HG03520 (cell line): ENCODE data around the gene CNTNAP5.
"Not testable (repeated sequence)": the region's sequence is repeated elsewhere in the genome, so short reads cannot be mapped to it uniquely, and the experiment has no call there.

ENCODE experiments used
- ATAC-seq: cut with Tn5 transposase; IDR thresholded peaks from one replicate; pipeline ENCODE4 v1.9.1; 2021; ENCODE audit warnings: mild to moderate bottlenecking, moderate library complexity; ENCODE audit not compliant: unreplicated experiment

The CNTNAP5 gene

DNA sequence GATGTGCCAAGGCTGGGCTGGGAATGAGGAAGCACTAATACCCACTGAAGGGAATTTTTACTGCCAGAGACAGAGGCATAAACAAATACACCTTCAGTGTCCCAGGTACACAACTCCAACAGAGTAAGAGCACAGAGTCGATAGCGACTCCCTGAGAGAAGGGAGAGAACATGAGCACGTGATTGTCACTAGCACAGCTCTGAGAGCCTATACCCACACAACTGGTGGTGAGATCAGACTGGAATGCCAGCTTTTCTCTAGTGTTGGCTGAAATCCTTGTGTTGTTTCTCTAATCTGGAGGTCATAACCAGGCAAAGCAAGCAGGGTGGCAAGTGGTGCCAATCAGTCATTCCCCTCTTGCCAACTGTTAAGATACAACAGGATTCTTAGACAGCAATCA lies 377.2 kb downstream of the CNTNAP5 start:
- ATAC-seq = no peak

DNA sequence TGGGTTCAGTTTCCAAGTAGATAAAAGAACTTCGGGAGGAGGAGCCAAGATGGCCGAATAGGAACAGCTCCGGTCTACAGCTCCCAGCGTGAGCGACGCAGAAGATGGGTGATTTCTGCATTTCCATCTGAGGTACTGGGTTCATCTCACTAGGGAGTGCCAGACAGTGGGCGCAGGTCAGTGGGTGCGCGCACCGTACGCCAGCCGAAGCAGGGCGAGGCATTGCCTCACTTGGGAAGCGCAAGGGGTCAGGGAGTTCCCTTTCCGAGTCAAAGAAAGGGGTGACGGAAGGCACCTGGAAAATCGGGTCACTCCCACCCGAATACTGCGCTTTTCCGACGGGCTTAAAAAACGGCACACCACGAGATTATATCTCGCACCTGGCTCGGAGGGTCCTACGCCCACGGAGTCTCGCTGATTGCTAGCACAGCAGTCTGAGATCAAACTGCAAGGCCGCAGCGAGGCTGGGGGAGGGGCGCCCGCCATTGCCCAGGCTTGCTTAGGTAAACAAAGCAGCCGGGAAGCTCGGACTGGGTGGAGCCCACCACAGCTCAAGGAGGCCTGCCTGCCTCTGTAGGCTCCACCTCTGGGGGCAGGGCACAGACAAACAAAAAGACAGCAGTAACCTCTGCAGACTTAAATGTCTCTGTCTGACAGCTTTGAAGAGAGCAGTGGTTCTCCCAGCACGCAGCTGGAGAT lies 382.9 kb downstream of the CNTNAP5 start:
- ATAC-seq = not testable (repeated sequence)

DNA sequence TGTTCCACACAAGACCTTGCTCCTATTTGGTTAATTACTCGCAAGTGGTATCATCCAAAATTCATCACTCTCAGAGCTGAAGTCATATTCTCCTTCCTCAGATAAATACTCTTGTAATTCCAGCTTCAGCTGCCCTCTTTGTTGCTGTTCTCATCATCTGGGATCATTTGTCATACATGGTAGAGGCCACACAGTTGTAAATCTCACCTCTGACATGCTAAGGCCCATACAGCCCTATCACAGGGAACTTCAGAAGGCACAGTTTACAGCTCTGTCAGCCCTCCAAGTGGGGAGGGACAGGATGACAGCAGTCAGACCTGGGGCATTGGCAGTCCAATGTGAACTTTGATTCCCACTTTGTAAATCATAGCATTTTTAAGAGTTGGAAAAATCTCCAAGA lies 399.0 kb downstream of the CNTNAP5 start:
- ATAC-seq = no peak

DNA sequence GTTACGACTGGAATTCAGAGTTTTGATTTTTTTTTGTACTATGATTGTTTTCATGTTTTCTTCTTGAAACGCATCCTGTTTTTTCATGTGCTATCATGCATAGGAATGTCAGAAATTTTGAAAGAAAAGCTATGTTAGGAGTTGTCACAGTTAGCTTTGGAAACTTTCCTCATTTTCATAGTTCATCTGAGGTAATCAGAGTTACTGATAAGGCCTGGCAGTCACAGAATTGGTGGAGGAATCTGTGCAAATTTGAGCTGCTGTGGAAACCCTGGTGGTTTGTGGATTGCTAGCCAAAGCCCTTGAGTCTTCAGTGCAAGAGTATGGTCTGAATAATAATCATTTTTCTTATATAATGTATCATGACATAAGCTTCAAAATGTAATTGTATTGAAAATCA lies 401.0 kb downstream of the CNTNAP5 start:
- ATAC-seq = no peak

DNA sequence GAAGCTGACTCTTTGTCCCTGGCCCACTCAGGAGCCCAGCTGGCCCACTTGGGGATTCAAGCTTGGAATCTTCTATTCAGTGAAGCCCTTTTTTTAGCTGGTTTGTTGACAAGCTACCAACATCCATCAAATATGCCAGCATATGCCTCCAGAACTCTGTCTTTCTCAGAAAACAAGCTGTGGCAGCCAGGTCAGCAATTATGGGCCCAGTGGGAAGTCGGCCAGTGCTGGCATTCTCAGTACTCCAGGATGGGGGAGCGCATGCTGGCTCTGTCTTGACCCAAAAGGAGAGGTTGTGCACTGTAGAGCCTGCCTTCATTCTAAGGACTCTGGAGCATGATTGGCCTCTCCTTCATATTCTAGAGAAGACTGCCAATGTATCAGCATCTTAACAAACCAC lies 401.5 kb downstream of the CNTNAP5 start:
- ATAC-seq = no peak

DNA sequence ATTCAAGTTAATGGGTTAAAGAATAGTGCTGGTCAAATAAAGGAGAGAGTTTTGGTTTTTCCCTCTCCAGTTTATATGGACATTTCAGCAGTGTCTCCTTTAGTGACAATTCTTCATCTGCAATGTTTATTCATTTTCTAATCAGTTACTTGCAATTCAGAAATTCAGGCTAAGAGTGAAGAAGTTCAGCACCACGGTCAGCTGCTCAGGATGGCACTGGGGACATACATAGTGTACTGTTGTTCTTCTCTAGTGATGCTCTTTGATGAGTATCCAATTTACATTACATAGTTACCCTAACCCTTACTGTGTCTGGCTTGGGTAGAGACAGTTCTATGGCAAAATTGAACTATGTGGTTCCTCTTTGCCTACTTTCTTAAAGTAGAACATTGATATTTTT lies 412.7 kb downstream of the CNTNAP5 start:
- no peak for ATAC-seq

DNA sequence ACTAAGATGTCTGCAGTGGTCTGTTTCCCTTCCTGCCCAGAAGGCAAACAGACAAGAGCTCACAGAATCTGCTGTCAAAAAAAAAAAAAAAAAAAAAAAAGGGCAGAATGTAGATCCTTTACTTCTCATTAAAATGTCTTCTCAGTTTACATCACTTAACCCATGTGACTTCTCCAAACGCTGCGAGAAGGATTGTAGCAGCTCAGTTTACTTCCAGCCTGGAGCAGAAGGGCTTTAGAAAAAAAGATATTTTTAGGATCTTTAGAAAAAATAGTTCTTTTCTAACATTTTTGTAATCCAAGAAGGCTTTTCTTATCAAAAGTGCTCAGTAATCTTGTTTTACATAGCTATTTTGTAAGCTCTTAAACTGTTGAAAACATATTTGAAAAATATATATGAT lies 425.4 kb downstream of the CNTNAP5 start:
- ATAC-seq = no peak

DNA sequence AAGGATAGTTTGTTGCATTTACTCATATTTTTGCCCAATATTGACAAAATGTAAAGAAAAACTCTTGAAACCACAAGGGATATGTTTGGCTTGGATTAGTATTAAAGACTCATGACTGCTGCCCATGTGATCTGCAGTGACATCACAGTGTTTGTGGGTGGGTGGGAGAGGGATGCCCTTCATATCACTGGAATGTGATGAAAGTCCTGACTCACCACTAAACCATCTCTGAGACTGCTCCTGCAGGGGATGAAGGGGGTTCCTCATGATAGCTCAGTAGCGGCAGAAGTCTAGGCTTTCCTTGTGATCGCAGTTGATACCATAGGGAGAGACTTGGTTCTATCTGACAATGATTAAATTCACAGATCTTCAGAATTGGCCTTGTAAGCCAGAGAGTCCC lies 451.2 kb downstream of the CNTNAP5 start:
- no peak for ATAC-seq

DNA sequence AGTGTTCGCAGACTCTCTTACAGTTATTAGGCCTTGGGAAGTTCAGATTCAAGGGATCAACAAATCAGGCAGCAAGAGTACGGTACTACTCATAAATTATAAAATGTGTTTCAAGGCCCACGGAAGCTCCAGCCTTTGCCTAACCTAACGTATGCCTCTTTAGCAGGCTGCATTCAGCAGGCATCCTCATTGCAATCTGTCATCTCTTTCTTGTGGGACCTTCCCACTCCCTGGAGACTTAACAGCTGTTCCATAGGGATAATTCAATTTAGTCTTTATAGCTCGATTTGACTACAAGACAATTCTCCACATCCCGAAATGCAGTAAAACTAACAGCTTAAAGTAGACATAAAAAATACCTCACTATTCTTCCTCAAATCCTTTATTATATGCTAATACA lies 453.7 kb downstream of the CNTNAP5 start:
- no peak for ATAC-seq

DNA sequence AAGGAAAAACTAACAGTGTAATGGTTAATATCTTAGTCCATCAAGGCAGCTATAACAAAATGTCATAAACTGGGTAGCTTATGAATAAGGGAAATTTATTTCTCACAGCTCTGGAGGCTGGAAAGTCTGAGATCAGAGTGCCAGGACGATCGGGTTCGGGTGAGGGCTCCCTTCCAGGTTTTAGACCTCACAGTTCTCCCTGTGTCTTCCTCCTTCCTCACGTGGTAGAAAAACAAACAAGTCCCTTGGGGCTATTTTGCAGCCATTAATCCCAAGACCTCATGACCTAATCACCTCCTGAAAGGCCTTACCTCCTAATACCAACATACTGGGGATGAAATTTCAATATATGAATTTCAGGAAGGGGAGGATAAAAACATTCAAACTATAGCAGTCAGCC lies 455.9 kb downstream of the CNTNAP5 start:
- ATAC-seq = no peak

DNA sequence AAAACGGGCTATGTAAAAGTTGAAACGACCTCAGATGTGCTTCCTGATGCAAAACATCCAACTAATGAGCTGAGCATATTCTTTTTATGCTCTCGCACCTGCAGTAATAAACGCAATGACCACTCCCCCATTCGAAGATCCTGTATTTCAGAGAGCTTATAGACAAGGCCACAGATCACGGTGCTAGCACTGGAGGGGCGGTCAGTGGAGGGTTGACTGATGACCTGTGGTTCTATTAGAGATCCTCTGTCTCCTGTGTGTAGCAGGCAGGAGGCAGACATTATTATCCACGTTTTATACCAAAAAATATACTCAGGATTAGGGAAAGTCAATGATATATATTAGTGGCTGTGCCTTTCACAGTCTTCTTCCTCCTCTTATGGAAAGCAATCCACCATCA lies 457.0 kb downstream of the CNTNAP5 start:
- ATAC-seq = no peak

DNA sequence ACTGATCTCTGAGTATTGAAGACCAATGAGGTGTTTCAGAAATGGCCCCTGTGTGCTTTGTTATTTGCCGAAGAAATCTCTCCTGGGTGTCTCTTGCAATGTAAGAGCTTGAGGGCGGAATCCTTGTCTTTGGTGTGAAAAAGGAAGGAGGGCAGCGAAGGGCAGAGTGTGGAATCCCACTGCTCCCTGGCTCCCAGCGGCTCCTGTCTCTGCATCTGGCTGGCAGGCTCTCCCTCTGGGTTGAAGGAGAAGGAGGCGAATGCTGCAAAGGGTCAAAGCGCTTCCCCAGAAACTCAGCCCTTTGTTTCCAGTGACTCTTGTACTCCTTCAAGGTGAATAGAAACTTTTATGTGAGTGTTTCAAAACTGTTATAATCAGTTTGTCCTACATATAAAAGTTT lies 457.5 kb downstream of the CNTNAP5 start:
- ATAC-seq = no peak

DNA sequence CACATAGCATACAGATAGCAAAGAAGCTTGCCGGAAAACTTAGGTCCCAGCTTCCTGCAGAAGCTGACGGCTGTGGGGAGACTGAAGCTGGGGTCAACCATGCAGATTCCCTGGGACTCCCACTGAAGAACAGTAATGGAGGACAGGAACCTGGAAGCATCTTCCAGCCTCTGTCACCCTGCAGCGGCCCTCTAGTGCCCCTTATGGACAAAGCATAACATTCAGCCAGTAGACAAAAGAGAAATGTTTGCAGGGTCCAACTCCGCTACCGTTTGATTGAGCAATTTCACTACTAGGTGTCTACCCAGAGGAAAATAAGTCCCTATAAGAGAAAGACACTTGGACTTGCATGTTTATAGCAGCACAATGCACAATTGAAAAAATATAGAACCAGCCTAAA lies 460.6 kb downstream of the CNTNAP5 start:
- ATAC-seq = no peak

DNA sequence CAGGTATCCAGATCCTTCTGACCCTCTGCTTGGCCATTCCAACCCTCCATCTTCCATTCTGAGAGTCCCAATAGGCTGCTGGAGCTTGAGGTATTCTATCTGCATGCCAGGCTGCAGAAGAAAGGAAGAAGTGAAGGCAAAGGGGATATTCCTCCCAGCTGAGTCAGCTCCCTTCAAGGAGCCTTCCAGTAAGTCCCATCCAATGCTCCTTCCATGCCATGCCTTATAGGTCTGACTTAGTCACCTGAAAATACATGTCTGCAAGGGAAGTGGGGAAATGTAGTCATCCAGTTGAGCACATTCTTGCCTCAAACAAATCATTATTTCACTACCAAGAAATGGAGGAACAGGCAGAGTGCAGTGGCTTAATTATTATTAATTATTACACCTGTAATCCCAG lies 464.6 kb downstream of the CNTNAP5 start:
- no peak for ATAC-seq

DNA sequence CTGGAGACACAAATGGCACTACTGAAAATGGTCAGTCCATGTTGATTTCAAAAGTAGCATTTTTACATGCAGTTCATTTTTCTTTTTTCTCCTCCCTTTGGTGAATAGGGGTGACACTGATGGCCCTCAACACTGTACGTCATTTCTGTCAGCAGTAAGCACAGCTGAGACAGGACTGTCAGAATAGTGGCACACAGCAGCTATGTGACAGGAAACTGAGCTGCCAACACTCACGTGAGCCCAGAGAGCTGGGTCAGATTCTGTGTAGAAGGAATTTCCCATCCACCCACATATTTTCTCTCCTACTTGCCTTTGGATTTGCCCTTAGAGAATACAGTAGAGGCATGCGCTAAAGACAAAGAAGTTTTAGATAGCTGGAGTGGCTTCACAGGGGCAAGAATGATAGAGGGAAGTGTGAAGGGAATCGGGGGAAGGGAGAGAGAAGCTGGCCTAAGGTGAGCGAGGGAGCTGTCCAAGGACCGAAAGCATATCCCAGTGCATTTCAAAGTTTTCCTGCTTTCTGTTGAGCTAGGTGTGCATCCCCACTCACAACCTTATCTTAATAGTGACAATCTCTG lies 476.6 kb downstream of the CNTNAP5 start:
- no peak for ATAC-seq

DNA sequence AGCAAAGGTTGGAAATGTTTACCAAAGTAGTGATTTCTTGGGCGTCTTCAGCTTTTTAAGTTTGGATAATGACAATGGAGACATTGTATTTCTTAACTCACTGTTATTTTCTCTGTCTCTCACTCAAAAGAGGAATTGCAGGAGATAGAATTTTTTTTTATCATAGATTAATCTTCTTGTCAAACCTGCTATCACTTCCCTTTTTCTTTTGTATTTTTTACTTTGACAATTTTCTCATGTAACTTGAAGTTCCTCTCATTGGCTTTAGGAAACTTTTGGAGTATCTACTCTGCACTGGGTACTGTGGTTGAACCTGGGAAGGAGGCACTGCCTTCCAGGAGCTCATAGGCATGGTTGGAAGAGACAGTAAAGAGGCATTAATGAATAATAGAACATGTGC lies 489.1 kb downstream of the CNTNAP5 start:
- no peak for ATAC-seq

DNA sequence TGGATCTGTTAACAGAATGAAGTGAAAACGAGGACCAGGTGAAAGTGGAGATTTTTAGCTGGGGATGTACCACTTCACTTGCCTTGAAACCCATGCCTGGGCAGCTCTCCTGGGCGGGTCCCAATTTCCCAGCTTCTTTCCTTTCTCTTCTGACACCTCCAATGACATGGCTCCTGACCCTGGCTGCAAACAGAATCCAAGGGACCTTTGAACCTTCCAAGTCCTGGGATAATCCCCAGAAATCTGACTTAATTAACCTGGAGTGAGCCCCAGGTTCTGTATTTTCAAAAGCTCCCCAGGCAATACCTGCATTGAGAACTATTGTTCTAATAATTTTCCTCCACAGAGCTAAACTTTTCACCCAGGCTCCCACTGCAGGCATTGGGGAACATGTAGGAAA lies 495.9 kb downstream of the CNTNAP5 start:
- ATAC-seq = no peak

DNA sequence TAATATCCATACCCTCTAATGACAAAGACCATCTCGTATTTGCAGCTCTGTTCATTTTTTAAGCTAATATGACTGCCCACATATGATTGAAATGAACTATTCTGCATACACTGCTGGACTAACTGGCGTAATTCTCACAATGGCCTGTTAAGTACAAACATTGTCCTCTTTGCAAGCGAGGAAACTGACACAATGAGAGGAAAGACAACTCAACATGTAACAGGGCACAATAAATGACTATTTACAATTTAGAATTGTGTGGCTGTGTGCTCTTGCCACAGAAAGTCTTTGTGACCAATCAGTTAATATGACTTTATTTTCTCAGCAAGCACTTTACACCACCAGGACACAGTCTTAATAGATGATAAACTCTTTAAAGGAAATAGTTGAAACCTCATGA lies 498.0 kb downstream of the CNTNAP5 start:
- no peak for ATAC-seq

DNA sequence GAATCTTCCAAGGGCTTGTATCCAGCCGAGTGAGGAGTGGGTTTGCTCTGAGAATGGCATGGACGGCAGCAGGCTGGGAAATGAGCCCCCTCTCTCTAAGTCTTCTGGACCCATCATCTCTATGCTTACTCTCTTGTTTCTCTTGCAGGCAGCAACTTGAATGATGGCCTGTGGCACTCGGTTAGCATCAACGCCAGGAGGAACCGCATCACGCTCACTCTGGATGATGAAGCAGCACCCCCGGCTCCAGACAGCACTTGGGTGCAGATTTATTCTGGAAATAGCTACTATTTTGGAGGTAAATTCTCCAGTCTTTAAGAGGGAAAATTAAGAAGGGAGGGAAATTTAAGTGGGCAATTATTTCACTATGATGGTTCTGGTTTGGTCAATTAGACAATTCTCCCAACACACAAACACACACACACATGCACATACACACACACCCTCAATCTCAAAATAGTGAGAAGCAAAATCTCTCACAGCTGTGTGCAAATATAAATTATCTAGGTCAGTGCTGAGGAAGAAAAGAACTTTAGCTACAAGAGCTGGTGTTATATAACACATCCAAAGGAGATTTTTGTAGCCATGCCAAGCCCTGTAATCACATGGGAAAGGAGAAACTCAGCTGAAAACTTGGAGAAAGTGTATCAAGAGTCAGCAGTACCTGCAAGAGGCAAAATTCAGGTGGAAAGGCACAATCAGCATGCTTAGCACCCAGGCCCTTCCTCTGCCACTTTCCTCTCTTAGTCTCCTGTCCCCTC lies 499.2 kb downstream of the CNTNAP5 start:
- ATAC-seq = no peak

DNA sequence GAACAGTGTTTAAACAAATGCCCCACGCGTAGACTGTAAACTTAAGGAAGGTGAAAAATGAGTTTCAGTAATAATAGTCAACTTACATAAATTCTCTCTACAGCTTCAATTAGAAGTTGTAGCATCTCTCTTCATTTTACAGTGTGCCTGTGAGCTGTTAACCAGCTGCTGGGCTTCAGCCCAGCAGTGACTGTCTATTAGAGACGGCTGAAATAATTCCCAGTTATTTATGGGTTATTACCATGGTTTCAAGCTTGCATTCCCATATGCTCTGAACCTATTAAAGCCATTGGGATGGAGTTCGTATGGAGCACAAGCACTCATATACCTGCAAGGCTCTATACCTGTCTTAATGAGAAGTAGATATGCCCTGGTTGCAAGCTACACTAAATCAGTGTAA lies 501.1 kb downstream of the CNTNAP5 start:
- no peak for ATAC-seq

DNA sequence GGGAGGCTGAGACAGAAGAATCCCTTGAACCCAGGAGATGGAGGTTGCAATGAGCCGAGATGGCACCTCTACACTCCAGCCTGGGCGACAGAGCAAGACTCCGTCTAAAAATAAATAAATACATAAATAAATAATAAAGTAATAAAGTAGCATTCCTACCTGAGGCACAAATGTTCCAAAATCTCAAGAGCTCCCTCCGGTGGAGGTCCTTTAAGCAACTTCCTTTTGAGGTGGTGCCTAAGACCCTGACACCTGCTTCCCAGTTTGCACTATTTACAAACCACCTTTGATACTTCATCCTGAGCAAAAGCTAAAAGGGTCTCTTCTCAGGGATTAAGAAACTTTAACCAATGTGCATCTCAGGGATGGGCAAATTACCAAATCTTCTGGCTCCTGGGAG lies 505.1 kb downstream of the CNTNAP5 start:
- ATAC-seq = no peak

DNA sequence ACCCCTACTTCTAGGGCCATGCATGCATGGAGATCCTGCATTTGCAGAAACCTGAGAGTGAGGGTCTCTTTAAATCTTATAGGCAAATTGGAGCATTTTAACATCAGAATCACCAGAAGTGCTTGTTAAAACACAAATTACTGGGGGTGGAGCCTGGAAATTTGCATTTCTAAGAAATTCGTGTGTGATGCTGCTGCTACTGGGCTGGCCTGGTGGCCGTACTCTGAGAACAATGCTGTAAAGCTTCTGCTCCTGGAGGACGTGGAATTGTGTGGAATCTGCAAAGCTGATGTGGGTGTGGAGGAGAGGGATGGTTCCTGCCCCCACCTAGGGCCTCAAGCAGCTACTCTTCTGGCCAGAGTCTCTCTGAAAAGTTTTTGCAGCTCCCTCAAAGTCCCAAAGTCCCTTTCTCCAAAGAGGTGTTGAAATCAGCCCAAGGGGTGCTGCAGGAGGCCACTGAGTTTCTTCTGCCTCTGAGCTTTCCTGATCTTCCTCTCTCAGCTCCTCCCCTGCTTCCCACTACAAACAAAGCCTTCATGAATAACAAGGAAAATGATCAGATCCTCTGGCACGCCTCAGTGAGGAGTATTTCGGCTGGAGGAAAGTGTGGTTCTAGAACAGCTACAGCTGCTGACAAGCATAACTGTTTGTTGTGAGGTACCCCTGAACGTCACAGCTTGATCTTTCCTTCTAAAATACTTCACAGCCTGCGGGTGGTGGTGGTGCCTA lies 508.3 kb downstream of the CNTNAP5 start:
- ATAC-seq = no peak
